Activated CD4-positive, alpha-beta T cell treated with anti-CD3 and anti-CD28 coated beads, Interleukin-2, amount 10 ng/mL, durations not matched to agents 24 days and 14 days (primary cell): Measurements from ENCODE around the gene TOMM6. TPM values are rescaled to one million over a fixed set of nuclear protein-coding genes. Genes with fewer than 3 reads are reported as not detected.
"Not testable (repeated sequence)": the region's sequence is repeated elsewhere in the genome, so short reads cannot be mapped to it uniquely, and the experiment has no call there.

Source experiments
- DNase-seq: peaks from one replicate; pipeline ENCODE4 v3.0.0; 2022
- H3K27ac Mint-ChIP-seq: one replicate; pipeline ENCODE4 v1.8.0; 2022; ENCODE audit warnings: mild to moderate bottlenecking, mixed read lengths
- H3K27me3 Mint-ChIP-seq: one replicate; pipeline ENCODE4 v1.8.0; 2022; ENCODE audit warnings: mixed read lengths
- H3K36me3 Mint-ChIP-seq: one replicate; pipeline ENCODE4 v1.8.0; 2022; ENCODE audit warnings: low read depth, mild to moderate bottlenecking, mixed read lengths
- H3K4me1 Mint-ChIP-seq: one replicate; pipeline ENCODE4 v1.8.0; 2021; ENCODE audit warnings: mixed read lengths
- H3K4me3 Mint-ChIP-seq: one replicate; pipeline ENCODE4 v1.8.0; 2022; ENCODE audit warnings: mild to moderate bottlenecking, moderate library complexity, mixed read lengths
- H3K9me3 Mint-ChIP-seq: one replicate; pipeline ENCODE4 v1.8.0; 2021; ENCODE audit warnings: mixed read lengths
- intact Hi-C: fragments of 100-400 bp; cut with micrococcal nuclease; formaldehyde crosslinking; loops from one replicate; pipeline ENCODE4 v1.15.1; 2023
- total RNA-seq: library from RNA; stranded (reverse); gene quantifications from 2 replicates; pipeline ENCODE4 v1.2.3, GENCODE V29; 2022

The TOMM6 gene
- total RNA-seq, 1 donor from 2014 or later: 367 TPM

DNA sequence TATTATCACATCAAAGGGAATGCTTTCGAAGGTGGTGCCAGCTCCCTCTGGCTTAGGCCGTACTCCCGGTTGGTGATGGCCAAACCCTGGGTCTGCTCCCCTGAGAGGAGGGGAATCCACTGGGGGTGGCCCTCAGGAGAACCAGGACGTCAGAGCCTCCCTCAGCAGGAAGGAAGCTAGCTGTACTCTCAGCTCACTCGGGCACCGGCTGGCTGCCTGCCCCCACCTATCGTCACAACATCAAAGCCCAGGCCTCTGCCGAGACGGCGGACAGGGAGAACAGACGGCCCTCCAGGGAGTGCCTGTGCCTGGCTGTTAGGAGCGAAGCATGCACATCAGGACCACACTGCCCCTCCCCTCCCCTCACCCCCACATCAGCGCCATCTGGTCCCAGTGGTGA is 31.1 kb upstream of the TOMM6 start:
- Mint-ChIP-seq H3K4me1 (no peaks in the 10 kb centered on the region), H3K27me3 (peaks cover 16% of the 10 kb centered on the region), H3K36me3 (no peaks in the 10 kb centered on the region), H3K9me3 (no peaks in the 10 kb centered on the region), H3K27ac (no peak overlapping the region), H3K4me3 (no peak overlapping the region)
- intact Hi-C loops: no loop called here
- DNase-seq: no peak

DNA sequence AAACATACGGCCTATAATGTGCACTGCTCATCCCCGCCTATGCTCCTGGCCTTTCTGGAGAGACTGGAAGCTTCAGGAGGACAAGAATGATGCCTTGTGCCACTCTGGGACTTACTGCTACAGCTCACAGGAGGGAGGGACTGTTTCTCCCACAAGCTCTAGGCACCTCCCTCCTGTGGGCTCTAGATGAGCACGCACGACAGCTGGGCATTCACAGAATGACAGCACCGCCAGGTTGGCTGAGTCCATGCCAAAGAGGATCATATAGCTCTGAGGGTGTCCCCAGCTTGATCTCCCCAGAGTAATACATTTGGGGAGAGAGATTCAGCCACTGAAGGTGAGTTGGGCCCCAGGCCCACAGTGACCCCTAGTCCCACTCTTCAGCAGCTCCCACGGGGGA is 30.2 kb upstream of the TOMM6 start:
- no peaks in the 10 kb centered on the region for H3K4me1 Mint-ChIP-seq
- H3K36me3 Mint-ChIP-seq: no peaks in the 10 kb centered on the region
- no peak overlapping the region for H3K4me3 Mint-ChIP-seq
- no peaks in the 10 kb centered on the region for H3K9me3 Mint-ChIP-seq
- no peak overlapping the region for H3K27ac Mint-ChIP-seq
- DNase-seq: no peak
- intact Hi-C loops: no loop called here
- peaks cover 18% of the 10 kb centered on the region for H3K27me3 Mint-ChIP-seq

DNA sequence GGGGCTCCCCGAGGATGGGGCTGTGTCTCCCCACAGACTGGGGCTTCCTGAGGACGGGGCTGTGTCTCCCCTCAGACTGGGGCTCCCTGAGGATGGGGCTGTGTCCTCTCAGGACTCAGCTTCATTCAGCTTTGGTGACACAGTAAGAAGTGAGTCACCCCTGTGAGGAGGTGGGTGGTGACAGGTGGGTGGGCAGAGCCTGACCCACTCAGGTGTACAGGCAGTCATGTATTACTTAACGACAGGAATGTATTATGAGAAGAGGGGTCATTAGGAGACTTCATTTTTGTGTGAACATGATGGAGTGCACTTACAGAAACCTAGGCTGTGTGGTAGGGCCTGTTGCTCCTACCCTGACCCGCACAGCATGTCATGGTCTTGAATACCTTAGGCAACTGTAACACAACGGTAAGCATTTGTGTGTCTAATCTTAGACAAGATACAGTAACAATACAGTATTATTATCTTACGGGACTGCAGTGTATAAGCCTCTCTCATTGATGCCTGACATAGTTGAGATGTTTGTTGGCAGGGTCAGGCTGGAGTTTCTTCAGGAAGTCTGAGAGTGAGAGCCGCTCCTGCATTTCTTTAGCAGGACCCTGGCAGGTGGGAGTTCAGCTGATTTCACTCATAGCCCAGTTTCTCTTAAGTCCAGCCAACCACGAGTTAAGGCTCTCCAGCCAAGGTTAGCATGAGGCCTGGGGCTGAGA is 29.4 kb upstream of the TOMM6 start:
- no peaks in the 10 kb centered on the region for H3K4me1 Mint-ChIP-seq
- H3K27me3 Mint-ChIP-seq: peaks cover 17% of the 10 kb centered on the region

DNA sequence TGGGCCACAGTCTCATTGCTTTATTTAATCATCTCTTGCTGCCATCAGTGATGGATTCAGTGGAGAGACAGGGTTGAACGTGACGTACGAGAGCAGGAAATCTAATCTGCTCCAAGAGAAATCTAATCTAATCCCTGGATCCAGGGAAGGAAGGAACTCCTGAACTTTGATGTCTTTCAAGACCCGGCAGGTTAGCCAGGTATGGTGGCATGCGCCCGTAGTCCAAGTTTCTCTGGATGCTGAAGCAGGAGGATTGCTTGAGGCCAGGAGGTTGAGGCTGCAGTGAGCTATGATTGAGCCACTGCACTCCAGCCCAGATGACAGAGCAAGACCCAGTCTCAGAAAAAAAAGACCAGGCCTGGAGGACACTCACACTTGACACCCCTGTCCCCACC is 28.9 kb upstream of the TOMM6 start:
- intact Hi-C loops: no loop called here
- H3K9me3 Mint-ChIP-seq: no peaks in the 10 kb centered on the region
- H3K27ac Mint-ChIP-seq: no peak overlapping the region

More for the DNA sequence above, 29.4 kb upstream of the TOMM6 start:
- H3K4me3 Mint-ChIP-seq: no peak overlapping the region
- intact Hi-C loops: no loop called here
- DNase-seq: no peak
- H3K36me3 Mint-ChIP-seq: no peaks in the 10 kb centered on the region
- H3K27ac Mint-ChIP-seq: no peak overlapping the region
- no peaks in the 10 kb centered on the region for H3K9me3 Mint-ChIP-seq

DNA sequence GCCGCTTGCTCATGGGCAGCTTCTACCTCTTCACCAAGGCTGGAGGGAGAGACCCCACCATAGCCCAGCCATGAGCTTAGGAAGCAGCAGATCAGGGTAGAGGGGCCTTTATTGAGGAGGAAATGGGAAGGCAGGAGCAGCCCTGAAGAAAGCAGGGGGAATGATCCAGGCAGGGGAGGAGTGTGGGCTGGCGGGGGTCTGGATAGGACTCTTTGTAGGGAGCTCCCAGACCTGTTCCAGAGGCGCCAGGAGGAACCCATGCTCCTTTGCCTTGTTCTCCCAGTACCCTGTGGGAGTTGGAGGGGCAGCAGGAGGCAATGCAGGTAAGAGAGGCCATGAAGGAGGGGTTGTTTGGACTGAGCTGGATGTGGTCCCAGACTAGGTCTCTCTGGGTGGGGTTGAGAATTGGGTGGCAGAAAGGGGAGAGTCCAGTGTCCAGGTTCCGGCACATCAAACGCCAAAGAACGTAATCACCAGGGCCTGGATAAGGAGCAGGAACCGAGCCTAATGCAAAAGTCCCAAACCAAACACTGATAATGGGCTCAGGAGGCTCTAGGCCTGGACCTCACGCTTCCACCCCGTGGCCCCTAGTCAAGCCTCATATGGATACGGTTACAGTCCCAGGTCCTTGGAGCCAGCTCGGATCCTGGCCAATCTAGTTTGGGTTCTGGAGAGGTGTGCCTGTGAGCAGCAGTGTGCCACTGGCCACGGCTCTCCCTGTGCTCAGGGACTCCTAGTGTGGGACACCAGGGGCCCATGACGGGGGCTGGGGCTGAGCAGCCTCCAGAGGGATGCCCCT is 28.2 kb upstream of the TOMM6 start:
- Mint-ChIP-seq H3K4me1 (no peaks in the 10 kb centered on the region), H3K4me3 (no peak overlapping the region), H3K27ac (no peak overlapping the region), H3K27me3 (peaks cover 7% of the 10 kb centered on the region), H3K9me3 (no peaks in the 10 kb centered on the region), H3K36me3 (no peaks in the 10 kb centered on the region)
- no peak for DNase-seq
- intact Hi-C loops: no loop called here

More for the DNA sequence above, 28.9 kb upstream of the TOMM6 start:
- Mint-ChIP-seq H3K4me1 (no peaks in the 10 kb centered on the region), H3K4me3 (no peak overlapping the region), H3K36me3 (no peaks in the 10 kb centered on the region), H3K27me3 (peaks cover 11% of the 10 kb centered on the region)
- DNase-seq: no peak

DNA sequence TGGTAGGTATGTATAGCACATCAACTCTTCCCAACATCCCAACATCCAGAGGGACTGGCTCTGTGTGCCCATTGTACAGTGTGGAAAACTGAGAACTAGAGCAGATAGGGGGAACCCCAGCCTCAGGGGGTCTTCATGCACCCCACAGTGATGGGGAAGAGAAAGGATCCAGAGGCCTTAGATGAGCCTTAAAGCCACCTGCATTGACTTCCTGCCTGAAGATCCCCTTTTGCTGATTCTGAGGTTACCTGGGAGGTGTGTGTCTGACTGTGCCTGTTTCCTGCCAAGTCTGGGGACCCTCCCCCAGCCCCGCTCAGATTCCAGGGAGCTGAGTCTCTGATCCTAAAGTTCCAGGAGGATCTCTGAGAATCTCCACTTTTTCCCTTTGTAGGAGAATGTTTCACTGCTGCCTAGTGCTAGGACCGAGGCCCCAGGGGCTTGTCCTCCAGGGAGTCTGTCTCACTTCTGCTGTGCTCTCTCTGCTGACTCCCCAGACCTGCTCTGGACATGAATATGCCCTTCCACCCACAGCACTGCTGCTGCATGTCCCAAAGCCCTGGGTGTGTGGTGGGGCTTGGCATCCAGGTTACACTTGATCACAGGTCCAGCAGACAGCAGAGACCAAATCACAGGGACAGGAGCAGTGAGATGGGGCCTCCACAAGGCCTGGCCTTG is 27.5 kb upstream of the TOMM6 start:
- no peak overlapping the region for H3K4me3 Mint-ChIP-seq
- H3K27me3 Mint-ChIP-seq: peaks cover 3% of the 10 kb centered on the region
- intact Hi-C loops: no loop called here
- H3K27ac Mint-ChIP-seq: no peak overlapping the region
- H3K4me1 Mint-ChIP-seq: no peaks in the 10 kb centered on the region
- DNase-seq: no peak
- no peaks in the 10 kb centered on the region for H3K9me3 Mint-ChIP-seq
- H3K36me3 Mint-ChIP-seq: no peaks in the 10 kb centered on the region

DNA sequence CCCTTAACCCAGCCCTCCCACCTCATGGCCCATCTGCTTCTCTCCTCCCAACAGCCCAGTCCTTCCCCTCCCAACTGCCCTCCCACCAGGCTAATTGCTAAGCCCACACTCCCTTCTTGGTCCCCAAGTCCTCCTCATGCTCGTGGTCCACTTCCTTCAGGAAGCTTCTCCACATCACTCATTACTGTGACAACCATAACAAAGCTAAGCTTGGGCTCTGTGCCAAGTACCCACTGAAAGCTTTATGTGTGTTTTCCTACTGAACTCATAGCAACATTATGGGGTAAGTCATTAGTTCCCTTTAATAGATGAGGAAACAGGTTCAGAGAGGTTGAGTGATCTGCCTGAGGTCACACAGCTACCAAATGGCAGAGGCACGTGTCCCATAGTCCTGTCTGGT is 24.0 kb upstream of the TOMM6 start:
- Mint-ChIP-seq H3K36me3 (no peaks in the 10 kb centered on the region), H3K4me3 (no peak overlapping the region), H3K9me3 (no peaks in the 10 kb centered on the region), H3K27ac (no peak overlapping the region), H3K4me1 (peaks cover 3% of the 10 kb centered on the region), H3K27me3 (peaks cover 5% of the 10 kb centered on the region)
- no peak for DNase-seq
- intact Hi-C loops: no loop called here

DNA sequence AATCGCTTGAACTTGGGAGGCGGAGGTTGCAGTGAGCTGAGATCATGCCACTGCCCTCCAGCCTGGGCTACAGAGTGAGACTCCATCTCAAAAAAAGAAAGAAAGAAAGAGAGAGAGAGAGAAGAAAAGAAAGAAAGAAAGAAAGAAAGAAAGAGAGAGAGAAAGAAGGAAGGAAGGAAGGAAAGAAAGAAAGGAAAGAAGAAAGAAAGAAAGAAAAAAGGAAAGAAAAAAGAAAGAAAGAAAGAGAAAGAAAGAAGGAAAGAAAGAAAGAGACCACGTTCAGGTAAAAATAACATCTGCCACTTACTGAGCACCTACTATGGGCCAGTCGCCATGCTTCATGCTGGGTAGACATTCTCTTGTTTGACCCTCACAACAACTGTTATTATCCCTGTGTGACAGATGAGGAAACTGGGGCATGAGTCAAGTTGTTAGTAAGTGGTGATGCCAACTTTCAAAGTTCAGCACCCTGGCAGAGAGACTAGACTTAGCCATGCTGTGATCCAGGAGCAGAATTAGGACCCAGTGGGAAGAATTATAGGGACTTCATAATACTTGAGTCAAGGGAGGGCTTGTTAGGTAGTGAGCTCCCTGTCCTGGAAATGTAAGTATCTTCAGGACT is 21.3 kb upstream of the TOMM6 start:
- DNase-seq, H3K36me3 Mint-ChIP-seq, H3K9me3 Mint-ChIP-seq, intact Hi-C loops, H3K27me3 Mint-ChIP-seq, H3K27ac Mint-ChIP-seq, H3K4me3 Mint-ChIP-seq: not testable (repeated sequence)
- H3K4me1 Mint-ChIP-seq: peaks cover 10% of the 10 kb centered on the region

DNA sequence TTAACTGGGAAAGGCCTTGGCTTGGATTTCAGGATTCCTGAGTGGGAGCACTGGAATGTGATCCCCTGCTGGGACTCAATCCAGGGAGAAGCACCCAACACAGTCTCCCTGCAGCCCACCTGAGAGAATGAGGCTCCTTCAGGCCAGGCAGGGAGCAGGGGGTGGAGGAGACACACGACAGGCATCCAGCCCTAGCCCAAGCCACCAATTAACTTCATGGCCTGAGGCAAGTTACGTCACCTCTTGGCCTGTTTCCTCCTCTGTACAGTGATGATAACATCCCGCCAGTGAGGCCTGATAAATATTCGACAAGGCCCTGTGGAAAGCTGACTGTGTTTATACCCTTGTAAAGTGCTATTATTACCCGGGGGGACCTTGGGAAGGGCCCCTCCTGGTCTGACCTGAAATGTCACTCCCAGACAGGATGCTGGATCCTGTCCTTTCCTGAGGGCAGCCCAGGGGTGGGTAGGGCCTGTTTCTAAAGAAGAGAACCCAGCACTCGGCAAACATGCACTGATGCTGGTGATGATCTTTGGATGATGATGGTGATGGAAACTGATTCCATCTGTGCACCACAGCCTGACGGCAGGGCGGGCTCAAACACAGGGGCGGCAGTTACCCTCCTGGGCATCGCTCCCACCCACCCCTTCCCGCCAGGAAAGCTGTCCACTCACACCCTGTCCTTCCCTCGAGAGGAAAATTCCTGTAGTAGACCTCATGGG is 20.2 kb upstream of the TOMM6 start:
- peaks cover 1% of the 10 kb centered on the region for H3K27me3 Mint-ChIP-seq
- H3K4me1 Mint-ChIP-seq: peaks cover 10% of the 10 kb centered on the region
- intact Hi-C loops: no loop called here
- H3K27ac Mint-ChIP-seq: no peak overlapping the region
- no peak overlapping the region for H3K4me3 Mint-ChIP-seq
- no peaks in the 10 kb centered on the region for H3K9me3 Mint-ChIP-seq
- peaks cover 3% of the 10 kb centered on the region for H3K36me3 Mint-ChIP-seq
- no peak for DNase-seq

DNA sequence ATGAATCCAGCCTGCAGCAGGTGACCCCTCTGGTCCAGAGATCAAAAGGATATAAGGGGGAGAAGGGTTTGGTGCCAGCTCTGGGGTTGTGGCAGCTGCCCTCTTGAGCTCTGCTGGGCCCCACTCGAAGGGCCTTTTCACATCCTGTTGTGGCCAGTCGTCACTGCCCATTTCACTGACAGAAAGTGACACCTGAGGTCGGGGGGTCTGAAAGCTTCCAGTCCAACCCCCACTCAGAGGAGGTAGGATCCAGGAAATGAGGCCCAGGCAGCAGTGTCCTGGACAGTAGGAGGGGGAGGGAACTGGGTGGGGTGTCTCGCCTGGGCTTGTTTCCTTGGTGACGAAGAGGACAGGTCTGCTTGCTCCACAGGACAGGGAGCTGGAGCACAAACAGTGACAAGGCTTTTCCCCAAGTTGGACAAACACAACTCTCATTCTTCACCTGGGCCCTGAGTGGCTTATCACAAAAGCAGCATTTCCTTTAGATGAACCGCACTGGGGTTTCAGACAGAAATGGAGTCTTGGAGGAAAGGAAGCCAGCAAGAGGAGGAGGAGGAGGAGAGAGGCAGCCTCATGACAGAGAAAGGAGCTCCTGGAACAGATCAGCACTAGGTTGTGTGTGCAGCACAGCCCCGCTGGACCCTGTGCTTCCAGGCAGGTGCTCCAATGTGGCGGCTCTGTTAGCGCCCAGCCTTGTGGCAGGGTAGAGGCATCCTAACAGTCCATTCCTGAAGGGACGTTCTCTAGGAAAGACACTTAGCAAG is 18.8 kb upstream of the TOMM6 start:
- peaks cover 1% of the 10 kb centered on the region for H3K27me3 Mint-ChIP-seq
- no peak overlapping the region for H3K4me3 Mint-ChIP-seq
- peaks cover 6% of the 10 kb centered on the region for H3K36me3 Mint-ChIP-seq
- peak overlapping the region; percentile 39 for H3K27ac Mint-ChIP-seq
- H3K4me1 Mint-ChIP-seq: peaks cover 10% of the 10 kb centered on the region
- no peak for DNase-seq
- intact Hi-C loops: no loop called here
- no peaks in the 10 kb centered on the region for H3K9me3 Mint-ChIP-seq

DNA sequence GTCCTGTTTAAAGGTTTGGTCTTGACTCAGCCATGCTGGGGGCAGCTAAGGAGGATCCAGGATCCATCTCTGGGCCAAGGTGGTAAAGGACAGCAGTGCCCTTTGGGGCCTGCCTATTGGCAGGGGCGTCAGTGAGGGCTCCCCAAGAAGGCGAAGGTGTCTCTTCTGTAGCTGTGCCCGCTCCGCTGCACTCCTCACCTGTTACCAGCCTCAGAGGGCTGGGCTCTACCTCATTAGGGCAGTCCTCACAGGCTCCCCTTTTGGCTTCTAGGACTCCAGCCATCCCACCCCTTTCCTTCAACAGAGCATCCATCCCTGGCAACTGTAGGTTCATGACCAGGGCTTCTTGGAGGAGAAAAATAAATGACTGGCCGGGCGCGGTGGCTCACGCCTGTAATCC is 18.1 kb upstream of the TOMM6 start:
- Mint-ChIP-seq H3K27me3 (peaks cover 1% of the 10 kb centered on the region), H3K9me3 (no peaks in the 10 kb centered on the region), H3K27ac (no peak overlapping the region), H3K4me3 (no peak overlapping the region), H3K4me1 (peaks cover 10% of the 10 kb centered on the region), H3K36me3 (peaks cover 10% of the 10 kb centered on the region)
- DNase-seq: no peak
- intact Hi-C loops: no loop called here

DNA sequence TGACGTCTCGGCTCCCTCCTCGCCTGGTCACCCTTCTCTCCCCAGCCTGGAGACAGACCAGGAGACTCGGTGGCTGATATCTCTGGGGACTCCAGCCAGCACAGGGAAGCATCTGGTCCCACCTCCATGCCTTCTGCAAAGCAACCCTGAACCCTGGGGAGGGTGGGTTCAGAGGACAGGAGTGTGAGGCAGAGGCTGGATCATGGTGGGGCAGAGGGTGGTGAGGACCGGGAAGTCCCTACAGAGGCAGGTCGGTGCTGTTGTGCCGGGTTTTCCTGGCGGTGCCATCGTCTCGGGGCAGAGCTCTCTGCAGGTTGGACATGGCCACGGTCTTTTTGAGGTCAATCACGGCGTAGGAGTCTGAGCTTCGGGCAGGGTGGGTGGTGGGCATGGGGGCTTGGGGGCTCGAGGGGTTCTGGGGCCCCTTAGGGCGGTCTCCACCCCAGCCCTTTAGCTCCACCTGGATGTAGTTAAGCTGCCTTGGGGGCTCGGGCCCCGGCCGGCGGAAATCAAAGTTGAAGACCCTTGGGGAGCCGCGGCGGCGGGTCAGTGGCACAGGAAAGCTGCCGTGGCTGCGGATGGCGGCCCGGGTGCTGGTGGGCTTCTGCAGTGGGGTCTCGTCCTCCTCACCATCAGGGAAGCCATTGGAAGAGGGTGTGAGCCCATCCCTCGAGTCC is 17.0 kb upstream of the TOMM6 start:
- intact Hi-C loops: no loop called here
- Mint-ChIP-seq H3K36me3 (peaks cover 12% of the 10 kb centered on the region), H3K4me3 (no peak overlapping the region), H3K27me3 (no peaks in the 10 kb centered on the region), H3K27ac (no peak overlapping the region), H3K9me3 (no peaks in the 10 kb centered on the region), H3K4me1 (peaks cover 10% of the 10 kb centered on the region)
- no peak for DNase-seq
